ENCODE data around the gene TARP. TPM values are rescaled to one million over a fixed set of nuclear protein-coding genes. Genes with fewer than 3 reads are reported as not detected.
A peak's percentile ranks its signal among the peaks of the same experiment; 100 is the strongest.

The TARP gene

GRCh38 chr7:38215115-38215514, 58.3 kb downstream of the TARP start:
- DNase-seq (ENCODE audit: low read depth), result peak; percentile 71
- H3K4me3 ChIP-seq (ENCODE audit: low read depth, low read length), result no peak overlapping the region
- no peak for TF ChIP-seq CTCF (conservative IDR thresholded peaks at IDR 0.05; ENCODE audit: low read depth, low read length)

- DNase-seq (ENCODE audit: low read depth), result no peak
- H3K4me3 ChIP-seq (ENCODE audit: low read depth, low read length), result no peak overlapping the region
- no peak for TF ChIP-seq CTCF (conservative IDR thresholded peaks at IDR 0.05; ENCODE audit: low read depth, low read length)
These were observed 61.5 kb downstream of the TARP start for GRCh38 chr7:38211940-38212339.

GRCh38 chr7:38211486-38211885, 62.0 kb downstream of the TARP start:
- DNase-seq (ENCODE audit: low read depth), result no peak
- no peak for TF ChIP-seq CTCF (conservative IDR thresholded peaks at IDR 0.05; ENCODE audit: low read depth, low read length)
- H3K4me3 ChIP-seq (ENCODE audit: low read depth, low read length), result no peak overlapping the region

Other genes starting within 250 kb of the TARP start
- gene STARD3NL, start 95.4 kb downstream of the TARP start, total RNA-seq, result 51.8 and 79.4 TPM in 2 replicates